Calu3 (cell line): Measurements from ENCODE around the gene GMDS. TPM values are rescaled to one million over a fixed set of nuclear protein-coding genes. Genes with fewer than 3 reads are reported as not detected.
A peak's percentile ranks its signal among the peaks of the same experiment; 100 is the strongest.

ENCODE experiments used
- BruUV-seq: library from RNA; stranded (reverse); fragments of 400-500 nt; replicated peaks from 2 replicates; lab custom pipeline; 2021; lab: Mats Ljungman, UMichigan
- CTCF ChIA-PET: fragments of 300-600 bp; sonication (Branson Sonifier 250); formaldehyde crosslinking; loops from one replicate; lab custom pipeline; 2022; ENCODE audit warnings: antibody characterized with exemption; lab: Charles Lee
- DNase-seq: peaks from one replicate; pipeline ENCODE4 v3.0.0; 2022
- H3K27ac Mint-ChIP-seq: one replicate; pipeline ENCODE4 v1.8.0; 2022; ENCODE audit warnings: mixed read lengths; ENCODE audit not compliant: unreplicated experiment
- H3K27me3 Mint-ChIP-seq: one replicate; pipeline ENCODE4 v1.8.0; 2022; ENCODE audit warnings: mixed read lengths; ENCODE audit not compliant: unreplicated experiment
- H3K36me3 Mint-ChIP-seq: one replicate; pipeline ENCODE4 v1.8.0; 2022; ENCODE audit warnings: mild to moderate bottlenecking, moderate library complexity, mixed read lengths; ENCODE audit not compliant: insufficient read depth, unreplicated experiment
- H3K4me1 Mint-ChIP-seq: one replicate; pipeline ENCODE4 v1.8.0; 2022; ENCODE audit warnings: mild to moderate bottlenecking, low read depth, mixed read lengths; ENCODE audit not compliant: unreplicated experiment
- H3K4me3 Mint-ChIP-seq: one replicate; pipeline ENCODE4 v1.8.0; 2022; ENCODE audit warnings: mild to moderate bottlenecking, low read depth, moderate library complexity, mixed read lengths; ENCODE audit not compliant: unreplicated experiment
- H3K9me3 Mint-ChIP-seq: one replicate; pipeline ENCODE4 v1.8.0; 2022; ENCODE audit warnings: low read depth, mixed read lengths; ENCODE audit not compliant: unreplicated experiment
- CTCF ChIP-seq: fragments of 200-600 bp; IDR thresholded peaks from one replicate; pipeline ENCODE4 v1.8.0; 2022; ENCODE audit warnings: antibody characterized with exemption; ENCODE audit not compliant: unreplicated experiment
- intact Hi-C: fragments of 100-400 bp; cut with micrococcal nuclease; formaldehyde crosslinking; loops from one replicate; pipeline ENCODE4 v1.10.0; 2022; ENCODE audit not compliant: unreplicated experiment
- total RNA-seq: library from RNA; stranded (reverse); gene quantifications from 2 replicates; pipeline ENCODE4 v1.2.3, GENCODE V29; 2022

Gene GMDS
- total RNA-seq, 1 experiment from 2014 or later: 58.2 TPM

GRCh38 chr6:1801401-1801800, 444.0 kb downstream of the GMDS start:
- Mint-ChIP-seq H3K9me3 (no peaks in the 10 kb centered on the region), H3K4me3 (no peak overlapping the region), H3K27ac (no peak overlapping the region), H3K36me3 (peaks cover 5% of the 10 kb centered on the region), H3K27me3 (no peaks in the 10 kb centered on the region), H3K4me1 (peaks cover 12% of the 10 kb centered on the region)
- TF ChIP-seq CTCF: no peak
- intact Hi-C loops: no loop called here
- DNase-seq: no peak
- BruUV-seq: no TSS peak
- CTCF ChIA-PET: interaction anchor here (0.5 to 0.6 kb wide), 2 partner anchors 15 to 744 kb away, joined by 3 to 4 read pairs; no protein-coding TSS in a partner anchor

DNA sequence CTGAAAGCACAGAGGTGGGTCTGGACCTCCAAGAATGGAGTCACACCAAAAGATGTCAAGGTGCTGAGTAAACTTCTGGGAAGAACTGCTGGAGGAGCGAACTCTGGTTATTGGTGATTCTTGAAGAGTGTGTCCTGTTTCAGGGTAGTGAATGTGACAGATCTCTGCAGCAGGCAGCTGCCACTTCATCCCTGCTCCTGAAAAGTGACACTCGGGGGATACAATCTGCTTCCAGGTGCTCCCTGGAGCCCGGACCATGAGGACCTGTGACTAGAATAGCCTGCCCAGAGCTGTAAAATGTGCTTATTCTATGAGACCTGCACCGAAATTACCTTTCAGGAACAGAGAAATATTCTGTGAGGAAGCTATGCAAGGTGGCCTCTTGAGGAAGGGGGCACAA, 444.6 kb downstream of the GMDS start:
- intact Hi-C loops: no loop called here
- no peaks in the 10 kb centered on the region for H3K9me3 Mint-ChIP-seq
- DNase-seq: no peak
- peaks cover 12% of the 10 kb centered on the region for H3K4me1 Mint-ChIP-seq
- TF ChIP-seq CTCF: no peak
- H3K4me3 Mint-ChIP-seq: no peak overlapping the region
- H3K27me3 Mint-ChIP-seq: no peaks in the 10 kb centered on the region
- H3K36me3 Mint-ChIP-seq: peaks cover 5% of the 10 kb centered on the region
- H3K27ac Mint-ChIP-seq: no peak overlapping the region
- no TSS peak for BruUV-seq
- CTCF ChIA-PET: interaction anchor here (0.6 kb wide), 1 partner anchor 14 kb away, joined by 3 read pairs; no protein-coding TSS in a partner anchor

GRCh38 chr6:1798965-1799325, 446.5 kb downstream of the GMDS start:
- H3K4me1 Mint-ChIP-seq: peaks cover 12% of the 10 kb centered on the region
- CTCF ChIA-PET: no interaction called here
- DNase-seq: no peak
- H3K9me3 Mint-ChIP-seq: no peaks in the 10 kb centered on the region
- no peak overlapping the region for H3K27ac Mint-ChIP-seq
- no peak for TF ChIP-seq CTCF
- no peak overlapping the region for H3K4me3 Mint-ChIP-seq
- intact Hi-C loops: no loop called here
- H3K36me3 Mint-ChIP-seq: peaks cover 5% of the 10 kb centered on the region
- H3K27me3 Mint-ChIP-seq: no peaks in the 10 kb centered on the region
- BruUV-seq: no TSS peak

GRCh38 chr6:1798303-1798964, 447.0 kb downstream of the GMDS start:
- H3K27me3 Mint-ChIP-seq: no peaks in the 10 kb centered on the region
- peak overlapping the region; percentile 23 for H3K27ac Mint-ChIP-seq
- TF ChIP-seq CTCF: no peak
- peaks cover 5% of the 10 kb centered on the region for H3K36me3 Mint-ChIP-seq
- no peak overlapping the region for H3K4me3 Mint-ChIP-seq
- no peak for DNase-seq
- H3K9me3 Mint-ChIP-seq: no peaks in the 10 kb centered on the region
- CTCF ChIA-PET: no interaction called here
- intact Hi-C loops: no loop called here
- BruUV-seq: no TSS peak
- peaks cover 12% of the 10 kb centered on the region for H3K4me1 Mint-ChIP-seq
